Right ventricle myocardium superior (tissue), 1 donor: Measurements from ENCODE around the gene TLR8. TPM values are rescaled to one million over a fixed set of nuclear protein-coding genes. Genes with fewer than 3 reads are reported as not detected.
A peak's percentile ranks its signal among the peaks of the same experiment; 100 is the strongest.
"Not testable (repeated sequence)": the region's sequence is repeated elsewhere in the genome, so short reads cannot be mapped to it uniquely, and the experiment has no call there.

Experiments used
- ATAC-seq: fragments of 200-7000 bp; cut with Tn5 transposase; one replicate; pipeline ENCODE4 v1.9.1; 2020; ENCODE audit warnings: mild to moderate bottlenecking; ENCODE audit not compliant: poor library complexity
- DNase-seq: peaks from one replicate; pipeline ENCODE4 v3.0.0-alpha.2; 2020
- intact Hi-C: fragments of 100-400 bp; cut with DNase I; formaldehyde crosslinking; loops from one replicate; pipeline ENCODE4 v1.11.2; 2022
- total RNA-seq: library from RNA; stranded (reverse); fragmentation: NEBNext Ultra II Directional; extraction: Animal tissue kit (Norgen Biotek cat#: 25700); gene quantifications from one replicate; pipeline ENCODE4 v1.2.1, GENCODE V29; 2021
- donor health status: DM: no; HTN: yes; CAD: no; lungs with severe emphysema.

Gene TLR8
- total RNA-seq, 1 donor from 2014 or later, result 1.1 TPM

- DNase-seq (no peak), ATAC-seq (no peak)
- intact Hi-C loops, result no loop called here
Measured at GRCh38 chrX:12934850-12935249, 28.4 kb downstream of the TLR8 start.

- DNase-seq, result no peak
- intact Hi-C loops, result no loop called here
Measured at GRCh38 chrX:12936947-12937346, 30.5 kb downstream of the TLR8 start.

GRCh38 chrX:12940471-12940870 is 34.1 kb downstream of the TLR8 start:
- intact Hi-C loops, DNase-seq, ATAC-seq: not testable (repeated sequence)

More at GRCh38 chrX:12936947-12937346, 30.5 kb downstream of the TLR8 start:
- no peak for ATAC-seq

GRCh38 chrX:12943592-12943991 is 37.2 kb downstream of the TLR8 start:
- intact Hi-C loops, DNase-seq: not testable (repeated sequence)

GRCh38 chrX:12944452-12944851 is 38.0 kb downstream of the TLR8 start:
- DNase-seq, intact Hi-C loops, ATAC-seq: not testable (repeated sequence)

More at GRCh38 chrX:12943592-12943991, 37.2 kb downstream of the TLR8 start:
- not testable (repeated sequence) for ATAC-seq

- intact Hi-C loops, result no loop called here
- DNase-seq (no peak), ATAC-seq (no peak)
Measured at GRCh38 chrX:12945494-12945893, 39.1 kb downstream of the TLR8 start.

- DNase-seq (no peak), ATAC-seq (no peak)
- intact Hi-C loops, result no loop called here
Measured at GRCh38 chrX:12946406-12946805, 40.0 kb downstream of the TLR8 start.

- ATAC-seq, result peak; percentile 79
- intact Hi-C loops, result no loop called here
- no peak for DNase-seq
Measured at GRCh38 chrX:12946838-12947544, 40.6 kb downstream of the TLR8 start.

GRCh38 chrX:12947545-12948235 is 41.3 kb downstream of the TLR8 start:
- DNase-seq, result no peak
- ATAC-seq, result no peak
- intact Hi-C loops, result no loop called here

GRCh38 chrX:12948495-12948894 is 42.1 kb downstream of the TLR8 start:
- ATAC-seq (no peak), DNase-seq (no peak)
- intact Hi-C loops, result no loop called here

GRCh38 chrX:12949205-12949926 is 42.9 kb downstream of the TLR8 start:
- ATAC-seq, result no peak
- intact Hi-C loops, result no loop called here
- DNase-seq, result no peak

GRCh38 chrX:12949927-12950656 is 43.7 kb downstream of the TLR8 start:
- intact Hi-C loops, result no loop called here
- ATAC-seq, result peak; percentile 90

GRCh38 chrX:12950851-12951594 is 44.6 kb downstream of the TLR8 start:
- intact Hi-C loops, result no loop called here
- ATAC-seq (peak; percentile 44), DNase-seq (no peak)

More at GRCh38 chrX:12949927-12950656, 43.7 kb downstream of the TLR8 start:
- DNase-seq, result peak; percentile 79

GRCh38 chrX:12951595-12951975 is 45.2 kb downstream of the TLR8 start:
- intact Hi-C loops, result no loop called here
- ATAC-seq (no peak), DNase-seq (no peak)

- ATAC-seq, result no peak
- intact Hi-C loops, result no loop called here
Measured at GRCh38 chrX:12953420-12953819, 47.0 kb downstream of the TLR8 start.

GRCh38 chrX:12954376-12954775 is 48.0 kb downstream of the TLR8 start:
- ATAC-seq, result no peak
- DNase-seq, result no peak
- intact Hi-C loops, result no loop called here

More at GRCh38 chrX:12953420-12953819, 47.0 kb downstream of the TLR8 start:
- DNase-seq, result no peak

GRCh38 chrX:12954981-12955380 is 48.6 kb downstream of the TLR8 start:
- DNase-seq (no peak), ATAC-seq (no peak)
- intact Hi-C loops, result no loop called here
